Measurements from ENCODE around the gene CTAG2.
"Not testable (repeated sequence)": the region's sequence is repeated elsewhere in the genome, so short reads cannot be mapped to it uniquely, and the experiment has no call there.

GRCh38 chrX:154620767-154621414 lies 32.5 kb downstream of the CTAG2 start:
- TF ChIP-seq POLR2A, CTCF (IDR thresholded peaks at IDR 0.05): not testable (repeated sequence)
